ENCODE measurements around the gene UBXN11.
A peak's percentile ranks its signal among the peaks of the same experiment; 100 is the strongest.
"Not testable (repeated sequence)": the region's sequence is repeated elsewhere in the genome, so short reads cannot be mapped to it uniquely, and the experiment has no call there.

The UBXN11 gene

GRCh38 chr1:26336477-26337205, 30.2 kb upstream of the UBXN11 start:
- ATAC-seq = peak; percentile 90 to 93

- peak in 1 of 2 donors; percentile 30 for ATAC-seq
These were observed 29.5 kb upstream of the UBXN11 start for GRCh38 chr1:26335774-26336476.

GRCh38 chr1:26333312-26333711, 26.9 kb upstream of the UBXN11 start:
- ATAC-seq = not testable (repeated sequence)

GRCh38 chr1:26330276-26330675, 23.8 kb upstream of the UBXN11 start:
- ATAC-seq = no peak

- not testable (repeated sequence) for ATAC-seq
These were observed 22.9 kb upstream of the UBXN11 start for GRCh38 chr1:26329380-26329779.

GRCh38 chr1:26328597-26328996, 22.2 kb upstream of the UBXN11 start:
- no peak for ATAC-seq

GRCh38 chr1:26327956-26328362, 21.5 kb upstream of the UBXN11 start:
- no peak for ATAC-seq

- no peak for ATAC-seq
These were observed 18.1 kb upstream of the UBXN11 start for GRCh38 chr1:26324550-26324949.

- ATAC-seq = no peak
These were observed 16.9 kb upstream of the UBXN11 start for GRCh38 chr1:26323382-26323781.

- ATAC-seq = no peak
These were observed 15.6 kb upstream of the UBXN11 start for GRCh38 chr1:26322042-26322331.

GRCh38 chr1:26321315-26322041, 15.0 kb upstream of the UBXN11 start:
- ATAC-seq = peak; percentile 77 to 84

GRCh38 chr1:26320896-26321295, 14.5 kb upstream of the UBXN11 start:
- peak in 1 of 2 donors; percentile 1 for ATAC-seq

- peak; percentile 15 to 30 for ATAC-seq
These were observed 12.1 kb upstream of the UBXN11 start for GRCh38 chr1:26318338-26319064.

GRCh38 chr1:26317612-26318337, 11.3 kb upstream of the UBXN11 start, which contains the start of gene CD52:
TSS of gene CD52 (plus strand) at chr1:26317958. CDS start at chr1:26318018, 60 bp downstream.
- ATAC-seq = peak; percentile 58 to 66

- no peak for ATAC-seq
These were observed 10.7 kb upstream of the UBXN11 start for GRCh38 chr1:26317146-26317545.

- no peak for ATAC-seq
These were observed 9.7 kb upstream of the UBXN11 start for GRCh38 chr1:26315874-26316850.

GRCh38 chr1:26314501-26314900, 8.1 kb upstream of the UBXN11 start:
- ATAC-seq = no peak

GRCh38 chr1:26307966-26308899, 1.8 kb upstream of the UBXN11 start:
- not testable (repeated sequence) for ATAC-seq

- ATAC-seq = no peak
These were observed 936 bp upstream of the UBXN11 start for GRCh38 chr1:26307363-26307781.
